Parathyroid adenoma (tissue), 2 donors: ENCODE data around the gene CLEC1A.

ENCODE experiments used
- H2AFZ ChIP-seq: fragments of 300-600 bp; sonication (generic); one replicate; pipeline ENCODE4 v1.7.0; 2017; ENCODE audit warnings: antibody characterized with exemption, mild to moderate bottlenecking
- H3K27ac ChIP-seq: fragments of 300-600 bp; sonication (generic); one replicate; pipeline ENCODE4 v1.7.0; 2017
- H3K27me3 ChIP-seq: fragments of 300-600 bp; sonication (generic); one replicate; pipeline ENCODE4 v1.7.0; 2017; ENCODE audit warnings: low read length; ENCODE audit not compliant: control insufficient read depth, insufficient read depth
- H3K36me3 ChIP-seq: fragments of 300-600 bp; sonication (generic); one replicate; pipeline ENCODE4 v1.7.0; 2017; ENCODE audit warnings: low read length; ENCODE audit not compliant: control insufficient read depth, insufficient read depth
- H3K4me1 ChIP-seq: fragments of 300-600 bp; sonication (generic); one replicate; pipeline ENCODE4 v1.7.0; 2017; ENCODE audit warnings: control low read depth
- H3K4me2 ChIP-seq: fragments of 300-600 bp; sonication (generic); one replicate; pipeline ENCODE4 v1.7.0; 2017; ENCODE audit warnings: low read length
- H3K4me3 ChIP-seq: fragments of 300-600 bp; sonication (generic); one replicate; pipeline ENCODE4 v1.7.0; 2017; ENCODE audit warnings: low read depth, low read length
- H3K79me2 ChIP-seq: fragments of 300-600 bp; sonication (generic); one replicate; pipeline ENCODE4 v1.7.0; 2017; ENCODE audit warnings: control low read depth
- H3K9ac ChIP-seq: fragments of 300-600 bp; sonication (generic); one replicate; pipeline ENCODE4 v1.7.0; 2017; ENCODE audit warnings: mild to moderate bottlenecking
- H3K9me3 ChIP-seq: fragments of 300-600 bp; sonication (generic); one replicate; pipeline ENCODE4 v1.7.0; 2017; ENCODE audit warnings: low read length; ENCODE audit not compliant: control insufficient read depth
- TF ChIP-seq, protein P1 (sequence below): fragments of 300-600 bp; sonication (generic); IDR thresholded peaks from one replicate; pipeline ENCODE4 v1.7.0; 2017; ENCODE audit warnings: antibody characterized with exemption, mild to moderate bottlenecking
- donor health status: primary hyperparathyroidism.

Gene CLEC1A

DNA sequence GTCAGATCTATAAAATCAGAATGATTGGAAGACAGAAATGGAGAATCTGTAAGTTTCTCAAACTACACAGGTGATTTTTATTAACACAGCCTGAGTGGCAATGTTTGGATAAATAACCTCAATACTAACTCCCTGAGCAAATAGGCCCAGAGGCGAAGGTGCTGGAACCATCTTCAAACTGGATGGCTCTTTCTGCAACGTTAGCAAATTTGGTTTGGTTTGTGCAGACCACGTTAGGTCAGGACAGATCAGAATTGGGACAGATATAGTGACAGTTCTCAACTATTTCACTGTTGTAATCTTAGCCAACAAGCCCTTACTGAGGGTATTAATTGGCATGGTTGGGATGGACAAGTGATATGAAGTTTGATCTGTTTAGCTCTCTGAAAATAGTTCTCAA is 77.4 kb downstream of the CLEC1A start:
- Histone ChIP-seq H3K4me2 (no peak overlapping the region), H2AFZ (no peak overlapping the region), H3K79me2 (no peaks in the 10 kb centered on the region), H3K9ac (no peak overlapping the region), H3K4me3 (no peak overlapping the region), H3K36me3 (no peaks in the 10 kb centered on the region), H3K27ac (no peak overlapping the region), H3K27me3 (no peaks in the 10 kb centered on the region), H3K9me3 (no peaks in the 10 kb centered on the region), H3K4me1 (no peaks in the 10 kb centered on the region)
- TF ChIP-seq, protein P1, sequence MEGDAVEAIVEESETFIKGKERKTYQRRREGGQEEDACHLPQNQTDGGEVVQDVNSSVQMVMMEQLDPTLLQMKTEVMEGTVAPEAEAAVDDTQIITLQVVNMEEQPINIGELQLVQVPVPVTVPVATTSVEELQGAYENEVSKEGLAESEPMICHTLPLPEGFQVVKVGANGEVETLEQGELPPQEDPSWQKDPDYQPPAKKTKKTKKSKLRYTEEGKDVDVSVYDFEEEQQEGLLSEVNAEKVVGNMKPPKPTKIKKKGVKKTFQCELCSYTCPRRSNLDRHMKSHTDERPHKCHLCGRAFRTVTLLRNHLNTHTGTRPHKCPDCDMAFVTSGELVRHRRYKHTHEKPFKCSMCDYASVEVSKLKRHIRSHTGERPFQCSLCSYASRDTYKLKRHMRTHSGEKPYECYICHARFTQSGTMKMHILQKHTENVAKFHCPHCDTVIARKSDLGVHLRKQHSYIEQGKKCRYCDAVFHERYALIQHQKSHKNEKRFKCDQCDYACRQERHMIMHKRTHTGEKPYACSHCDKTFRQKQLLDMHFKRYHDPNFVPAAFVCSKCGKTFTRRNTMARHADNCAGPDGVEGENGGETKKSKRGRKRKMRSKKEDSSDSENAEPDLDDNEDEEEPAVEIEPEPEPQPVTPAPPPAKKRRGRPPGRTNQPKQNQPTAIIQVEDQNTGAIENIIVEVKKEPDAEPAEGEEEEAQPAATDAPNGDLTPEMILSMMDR, result no peak
